Stomach (tissue), 9 donors: ENCODE results near the gene LHX5. TPM values are rescaled to one million over a fixed set of nuclear protein-coding genes. Genes with fewer than 3 reads are reported as not detected.

Experiments
- DNase-seq, 2 donors: peaks; one replicate each; pipeline versions ENCODE4 v3.0.0 to v3.0.0-alpha.2; 2013 to 2019
- H3K27ac ChIP-seq, 5 donors: fragments of 200-600 bp in 4 of 5; sonication (generic) in 4 of 5; one replicate each; pipeline ENCODE4 v1.5.1; 2013 to 2019; ENCODE audit warnings: mild to moderate bottlenecking in 1 of 5, moderate library complexity in 1 of 5
- H3K27me3 ChIP-seq, 3 donors: fragments of 200-600 bp; sonication (generic); one replicate each; pipeline ENCODE4 v1.5.1; 2017 to 2019; ENCODE audit warnings: mixed run types in 1 of 3
- H3K36me3 ChIP-seq, 4 donors: fragments of 200-600 bp; sonication (generic); 1 replicate in 3 of 4; 2 replicates in 1 of 4; pipeline ENCODE4 v1.5.1; 2016 to 2019
- H3K4me1 ChIP-seq, 4 donors: fragments of 200-600 bp; sonication (generic); one replicate each; pipeline ENCODE4 v1.5.1; 2016 to 2019
- H3K4me3 ChIP-seq, 4 donors: fragments of 200-600 bp; sonication (generic) in 3 of 4; one replicate each; pipeline ENCODE4 v1.5.1; 2016 to 2019; ENCODE audit warnings: mild to moderate bottlenecking in 1 of 4
- H3K9me3 ChIP-seq, 4 donors: fragments of 200-600 bp; sonication (generic); one replicate each; pipeline ENCODE4 v1.5.1; 2016 to 2019
- CTCF ChIP-seq, 7 experiments: fragments of 450-650 bp in 4 of 7; fragments of 200-600 bp in 3 of 7; sonication (generic) in 3 of 7; IDR thresholded peaks; one replicate each; pipeline ENCODE4 v1.5.1; 2016 to 2019; ENCODE audit warnings: antibody characterized with exemption in 7 of 7, control low read depth in 2 of 7, mild to moderate bottlenecking in 1 of 7
- EP300 ChIP-seq: sonication (generic); formaldehyde crosslinking; IDR thresholded peaks from one replicate; pipeline ENCODE4 v1.6.1; 2017; ENCODE audit warnings: antibody characterized with exemption
- POLR2A ChIP-seq, 4 donors: fragments of 450-650 bp; IDR thresholded peaks; one replicate each; pipeline ENCODE4 v1.6.1; 2016; ENCODE audit warnings: antibody characterized with exemption in 4 of 4, control low read depth in 2 of 4, mild to moderate bottlenecking in 1 of 4, moderate library complexity in 1 of 4
- POLR2AphosphoS5 ChIP-seq, 3 donors: sonication (generic); formaldehyde crosslinking; IDR thresholded peaks; one replicate each; pipeline ENCODE4 v1.6.1; 2016; ENCODE audit warnings: antibody characterized with exemption in 3 of 3
- WGBS, 5 donors: extraction: QIAGEN DNeasy Blood & Tissue Kit in 3 of 5; methylation state at CpG; one replicate each; pipeline versions ENCODE4 v1.1.5 to v1.1.7; 2013 to 2018; 5-methylcytosine and 5-hydroxymethylcytosine counted together
- intact Hi-C: fragments of 100-400 bp; cut with DNase I; formaldehyde crosslinking; loops from one replicate; pipeline ENCODE4 v1.15.1; 2023; ENCODE audit warnings: low total_unique reads
- polyA plus RNA-seq, 3 donors: library from polyadenylated mRNA; stranded (reverse); fragments of 200-250 nt; gene quantifications; one replicate each; pipeline ENCODE4 v1.2.3, GENCODE V29; 2013
- total RNA-seq, 5 donors: library from RNA; depleted of rRNA; stranded (reverse); fragments of >200 nt; gene quantifications; one replicate each; pipeline versions ENCODE4 v1.1.0 to v1.2.3, GENCODE V29; 2014 to 2016
- donor health status: healthy with polysubstance abuse.
- donor health status: Bipolar disorder and iron deficiency.
- donor health status: healthy.

LHX5 gene
- total and polyA plus RNA-seq, 8 donors = 0.29 to 1.4 (median 0.45) TPM; not detected in 3

- Histone ChIP-seq H3K4me1 (no peaks in the 10 kb centered on the region), H3K27ac (no peak overlapping the region), H3K9me3 (no peaks in the 10 kb centered on the region), H3K27me3 (peaks cover 0 to 27% (median 11%) of the 10 kb centered on the region in 3 donors), H3K36me3 (no peaks in the 10 kb centered on the region), H3K4me3 (no peak overlapping the region)
- 79 to 92% (median 83%) methylated on average over 6 of the region's 6 CpGs; no CpG with 5 or more reads in 1 of the 5 donors for WGBS, 5 donors
- intact Hi-C loops = no loop called here
- no peak for DNase-seq
- TF ChIP-seq CTCF (IDR thresholded peaks at IDR 0.05) (no peak), POLR2A (IDR thresholded peaks at IDR 0.05) (no peak), POLR2AphosphoS5 (IDR thresholded peaks at IDR 0.05) (no peak), EP300 (no peak)
Measured at GRCh38 chr12:113436586-113436985, 35.1 kb downstream of the LHX5 start.

DNA sequence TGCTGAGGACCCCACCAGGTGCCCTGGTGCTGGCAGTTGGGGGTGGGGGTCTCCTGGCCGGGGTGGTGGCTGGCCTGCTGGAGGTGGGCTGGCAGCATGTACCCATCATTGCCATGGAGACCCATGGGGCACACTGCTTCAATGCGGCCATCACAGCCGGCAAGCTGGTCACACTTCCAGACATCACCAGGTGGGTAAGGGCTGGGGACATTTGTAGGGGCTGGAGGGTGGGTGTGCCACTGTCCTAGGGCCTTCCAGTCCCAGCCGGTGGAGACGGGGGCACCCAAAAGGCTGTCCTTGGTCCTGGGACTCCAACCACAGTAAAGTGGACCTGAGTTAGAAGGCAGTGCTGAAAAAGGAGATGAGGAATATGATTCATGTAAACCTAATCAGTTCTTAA, 36.3 kb downstream of the LHX5 start:
- no peak overlapping the region for H3K4me3 ChIP-seq
- TF ChIP-seq POLR2AphosphoS5 (IDR thresholded peaks at IDR 0.05) = no peak
- TF ChIP-seq POLR2A (IDR thresholded peaks at IDR 0.05) = no peak
- no peak for TF ChIP-seq EP300
- no peak for TF ChIP-seq CTCF (IDR thresholded peaks at IDR 0.05)
- WGBS, 5 donors = 76 to 91% (median 85%) methylated on average over 2 to 5 of the region's 5 CpGs
- no peak for DNase-seq
- H3K4me1 ChIP-seq = no peaks in the 10 kb centered on the region
- H3K36me3 ChIP-seq = no peaks in the 10 kb centered on the region
- no peak overlapping the region for H3K27ac ChIP-seq
- H3K27me3 ChIP-seq = peaks cover 0 to 15% (median 6%) of the 10 kb centered on the region in 3 donors
- intact Hi-C loops = no loop called here
- no peaks in the 10 kb centered on the region for H3K9me3 ChIP-seq

- no peaks in the 10 kb centered on the region for H3K9me3 ChIP-seq
- no peak for TF ChIP-seq POLR2A (IDR thresholded peaks at IDR 0.05)
- no peak for TF ChIP-seq POLR2AphosphoS5 (IDR thresholded peaks at IDR 0.05)
- TF ChIP-seq EP300 = no peak
- no peak for TF ChIP-seq CTCF (IDR thresholded peaks at IDR 0.05)
- no peak overlapping the region for H3K4me3 ChIP-seq
- H3K36me3 ChIP-seq = no peaks in the 10 kb centered on the region
- no peak overlapping the region for H3K27ac ChIP-seq
- H3K27me3 ChIP-seq = peaks cover 0 to 17% (median 0%) of the 10 kb centered on the region in 3 donors
- DNase-seq = no peak
- intact Hi-C loops = no loop called here
- no peaks in the 10 kb centered on the region for H3K4me1 ChIP-seq
Measured at GRCh38 chr12:113432986-113433385, 38.7 kb downstream of the LHX5 start.

DNA sequence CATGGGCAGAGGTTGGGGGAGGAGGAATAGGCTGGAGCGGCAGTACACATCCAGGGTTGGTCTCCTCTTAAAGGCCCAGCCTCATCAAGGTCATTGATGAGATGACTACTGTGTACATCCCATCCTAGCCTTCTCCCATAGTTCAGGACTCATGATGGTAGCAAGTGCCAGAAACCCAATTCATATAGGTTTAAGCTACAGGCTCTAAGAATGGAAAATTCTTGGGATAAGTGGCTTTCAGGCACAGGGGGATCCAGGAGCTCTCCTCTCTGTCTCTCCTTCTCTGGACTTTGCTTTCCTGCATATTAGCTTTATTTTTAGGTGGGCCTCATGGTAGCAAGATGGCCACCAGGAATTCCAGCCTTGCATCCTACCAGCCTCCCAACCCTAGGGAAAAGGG, 43.2 kb downstream of the LHX5 start:
- no peak for TF ChIP-seq CTCF (IDR thresholded peaks at IDR 0.05)
- TF ChIP-seq POLR2A (IDR thresholded peaks at IDR 0.05) = no peak
- no peak for TF ChIP-seq POLR2AphosphoS5 (IDR thresholded peaks at IDR 0.05)
- no peak for TF ChIP-seq EP300
- intact Hi-C loops = no loop called here
- WGBS, 5 donors = 62 to 92% (median 77%) methylated on average over 1 of the region's 1 CpG

More for the DNA sequence above, 43.2 kb downstream of the LHX5 start:
- Histone ChIP-seq H3K27ac (no peak overlapping the region), H3K36me3 (no peaks in the 10 kb centered on the region), H3K4me1 (no peaks in the 10 kb centered on the region), H3K27me3 (peaks cover 0 to 26% (median 0%) of the 10 kb centered on the region in 3 donors), H3K9me3 (no peaks in the 10 kb centered on the region), H3K4me3 (no peak overlapping the region)
- DNase-seq = no peak
